HepG2 (cell line): ENCODE measurements around the gene PTGES3. TPM values are rescaled to one million over a fixed set of nuclear protein-coding genes. Genes with fewer than 3 reads are reported as not detected.

Source experiments
- CBX5 ChIP-seq: sonication (generic); formaldehyde crosslinking; IDR thresholded peaks from 2 replicates; pipeline ENCODE4 v1.4.0; 2020; ENCODE audit warnings: missing genetic modification reagents, borderline replicate concordance
- HNF4G ChIP-seq, 2 experiments: sonication (generic) in 1 of 2; formaldehyde crosslinking in 1 of 2; IDR thresholded peaks; 2 replicates each; pipeline versions ENCODE4 v1.4.0 to v1.6.1; 2011 to 2020; ENCODE audit warnings: borderline replicate concordance in 2 of 2, low read depth in 2 of 2, mild to moderate bottlenecking in 2 of 2, low read length in 1 of 2, missing genetic modification reagents in 1 of 2, moderate library complexity in 1 of 2
- ISL2 ChIP-seq: sonication (generic); formaldehyde crosslinking; IDR thresholded peaks from 2 replicates; pipeline ENCODE4 v1.5.0; 2020; ENCODE audit warnings: missing genetic modification reagents
- JUND ChIP-seq: sonication (generic); formaldehyde crosslinking; IDR thresholded peaks from 2 replicates; pipeline ENCODE4 v1.8.0; 2022; ENCODE audit warnings: mild to moderate bottlenecking, missing genetic modification reagents
- KDM5A ChIP-seq: fragments of 200-600 bp; sonication (generic); IDR thresholded peaks from 2 replicates; pipeline ENCODE4 v1.7.0; 2018; ENCODE audit warnings: antibody characterized with exemption, mild to moderate bottlenecking, low read length, borderline replicate concordance
- KMT2A ChIP-seq: sonication (generic); formaldehyde crosslinking; IDR thresholded peaks from 2 replicates; pipeline ENCODE4 v1.4.0; 2020; ENCODE audit warnings: missing genetic modification reagents
- MAX ChIP-seq: IDR thresholded peaks from 2 replicates; pipeline ENCODE4 v1.6.1; 2012; ENCODE audit warnings: inconsistent platforms
- MNT ChIP-seq: fragments of 450-650 bp; IDR thresholded peaks from 2 replicates; pipeline ENCODE4 v1.6.1; 2016
- NR0B2 ChIP-seq: sonication (generic); formaldehyde crosslinking; IDR thresholded peaks from 2 replicates; pipeline ENCODE4 v1.4.0; 2020; ENCODE audit warnings: mild to moderate bottlenecking, missing genetic modification reagents
- NR2F2 ChIP-seq: IDR thresholded peaks from 2 replicates; pipeline ENCODE4 v1.6.1; 2012; ENCODE audit warnings: low read depth, inconsistent platforms, borderline replicate concordance
- SIX1 ChIP-seq: sonication (generic); formaldehyde crosslinking; IDR thresholded peaks from 2 replicates; pipeline ENCODE4 v1.4.0; 2020; ENCODE audit warnings: missing genetic modification reagents, borderline replicate concordance
- SKI ChIP-seq: fragments of 450-650 bp; IDR thresholded peaks from one replicate; pipeline ENCODE4 v1.6.1; 2018; ENCODE audit warnings: mild to moderate bottlenecking; ENCODE audit not compliant: partially characterized antibody
- SMAD9 ChIP-seq: sonication (generic); formaldehyde crosslinking; IDR thresholded peaks from 2 replicates; pipeline ENCODE4 v1.5.1; 2020; ENCODE audit warnings: mild to moderate bottlenecking, missing genetic modification reagents
- SNRNP70 ChIP-seq: fragments of 200-400 bp; formaldehyde crosslinking; IDR thresholded peaks from 2 replicates; pipeline ENCODE4 v1.6.1; 2017; ENCODE audit warnings: mild to moderate bottlenecking, low read depth, low read length, moderate library complexity
- SRSF4 ChIP-seq: fragments of 200-400 bp; formaldehyde crosslinking; IDR thresholded peaks from one replicate; pipeline ENCODE4 v1.6.1; 2018; ENCODE audit warnings: mild to moderate bottlenecking, low read depth, low read length, moderate library complexity; ENCODE audit not compliant: poor library complexity, severe bottlenecking
- YY1 ChIP-seq: IDR thresholded peaks from 2 replicates; pipeline ENCODE4 v1.6.1; 2011; ENCODE audit warnings: low read length, low read depth, moderate library complexity, mild to moderate bottlenecking; ENCODE audit not compliant: insufficient read depth, insufficient replicate concordance
- ZBTB20 ChIP-seq: sonication (generic); formaldehyde crosslinking; IDR thresholded peaks from 2 replicates; pipeline ENCODE4 v1.8.1; 2023; ENCODE audit warnings: missing genetic modification reagents, low read depth, mild to moderate bottlenecking, borderline replicate concordance
- ZBTB44 ChIP-seq: sonication (generic); formaldehyde crosslinking; IDR thresholded peaks from 2 replicates; pipeline ENCODE4 v1.4.0; 2020; ENCODE audit warnings: missing genetic modification reagents
- ZNF136 ChIP-seq: sonication (generic); formaldehyde crosslinking; IDR thresholded peaks from 2 replicates; pipeline ENCODE4 v1.8.1; 2022; ENCODE audit warnings: low read depth, mild to moderate bottlenecking, moderate library complexity, missing genetic modification reagents
- ZNF354B ChIP-seq: sonication (generic); formaldehyde crosslinking; IDR thresholded peaks from 2 replicates; pipeline ENCODE4 v1.8.0; 2022; ENCODE audit warnings: mild to moderate bottlenecking, missing genetic modification reagents
- ZNF430 ChIP-seq: sonication (generic); formaldehyde crosslinking; IDR thresholded peaks from 2 replicates; pipeline ENCODE4 v1.9.0; 2021; ENCODE audit warnings: mild to moderate bottlenecking, missing genetic modification reagents
- ZNF546 ChIP-seq: sonication (generic); formaldehyde crosslinking; conservative IDR thresholded peaks from 2 replicates; pipeline ENCODE4 v1.8.1; 2023; ENCODE audit warnings: mild to moderate bottlenecking, missing genetic modification reagents
- ZNF557 ChIP-seq: sonication (generic); formaldehyde crosslinking; IDR thresholded peaks from 2 replicates; pipeline ENCODE4 v1.4.0; 2020; ENCODE audit warnings: missing genetic modification reagents
- polyA plus RNA-seq, 8 experiments: library from polyadenylated mRNA; depleted of rRNA in 3 of 8; stranded (reverse) in 7 of 8; unstranded in 1 of 8; fragments of >200 nt; fragmentation: Illumina TruSeq in 4 of 8; extraction: Trizol in 4 of 8; gene quantifications; 2 replicates each; pipeline versions ENCODE4 v1.2.1 to v1.2.3, GENCODE V29; 2011 to 2016; ENCODE audit warnings: low read depth in 4 of 8, missing spikeins in 1 of 8, mixed read lengths in 1 of 8; ENCODE audit not compliant: insufficient read depth in 1 of 8
- total RNA-seq, 5 experiments: library from RNA; depleted of rRNA; stranded (reverse); fragments of >200 nt; fragmentation: Illumina TruSeq; extraction: Trizol; gene quantifications; 2 replicates each; pipeline ENCODE4 v1.2.3, GENCODE V29; 2016; ENCODE audit warnings: low read depth in 1 of 5
- TF ChIP-seq, protein P1 (sequence below): sonication (generic); formaldehyde crosslinking; IDR thresholded peaks from 2 replicates; pipeline ENCODE4 v1.4.0; 2020; ENCODE audit warnings: missing genetic modification reagents, borderline replicate concordance

PTGES3 gene
- total and polyA plus RNA-seq, 2 of the 13 experiments (the other 11 are each of a cell fraction or from before 2014, with no cell fraction given): 54.4 to 159 TPM

DNA sequence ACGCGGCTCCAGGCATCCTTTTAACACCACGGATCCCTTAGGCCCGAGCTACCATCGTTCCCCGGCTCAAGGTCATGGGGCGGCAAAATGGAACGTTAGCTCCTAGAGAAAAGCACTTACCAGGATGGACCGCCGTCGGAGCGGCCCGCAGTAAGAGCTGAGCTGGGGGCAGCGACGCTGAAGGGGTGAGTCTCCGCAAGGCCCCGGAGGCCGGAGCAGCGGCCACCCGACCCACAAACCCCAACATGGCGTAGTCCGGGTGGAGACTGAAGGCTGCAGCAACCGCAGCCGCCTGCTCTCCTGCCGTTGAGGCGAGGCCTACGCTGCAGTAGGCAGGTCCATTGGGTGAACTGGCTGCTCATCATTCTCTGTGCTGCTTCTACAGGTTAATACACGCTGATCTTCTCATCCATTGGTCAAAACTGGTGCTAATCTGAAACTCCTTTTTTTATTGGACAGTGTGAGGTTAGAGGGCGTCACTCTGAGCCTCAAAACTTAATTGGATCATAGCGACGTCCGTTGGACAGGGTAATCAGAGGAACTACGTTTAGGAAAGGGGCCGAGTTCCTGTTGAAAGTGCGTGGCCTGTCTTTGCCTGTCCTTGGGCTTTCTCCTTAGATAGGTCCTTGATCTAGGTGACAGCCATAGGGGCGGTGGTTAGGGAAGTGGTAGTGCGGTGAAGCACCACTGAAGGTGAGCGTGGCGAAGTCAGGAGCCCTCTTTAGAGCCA lies 42.2 kb downstream of the PTGES3 start, which contains the start of gene ATP5F1B (continued):
- TF ChIP-seq, protein P1, sequence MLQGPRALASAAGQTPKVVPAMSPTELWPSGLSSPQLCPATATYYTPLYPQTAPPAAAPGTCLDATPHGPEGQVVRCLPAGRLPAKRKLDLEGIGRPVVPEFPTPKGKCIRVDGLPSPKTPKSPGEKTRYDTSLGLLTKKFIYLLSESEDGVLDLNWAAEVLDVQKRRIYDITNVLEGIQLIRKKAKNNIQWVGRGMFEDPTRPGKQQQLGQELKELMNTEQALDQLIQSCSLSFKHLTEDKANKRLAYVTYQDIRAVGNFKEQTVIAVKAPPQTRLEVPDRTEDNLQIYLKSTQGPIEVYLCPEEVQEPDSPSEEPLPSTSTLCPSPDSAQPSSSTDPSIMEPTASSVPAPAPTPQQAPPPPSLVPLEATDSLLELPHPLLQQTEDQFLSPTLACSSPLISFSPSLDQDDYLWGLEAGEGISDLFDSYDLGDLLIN (CRISPR knock-in tag): peak; percentile 40; the same call in 1 of the 2 replicates
- no peak for TF ChIP-seq HNF4G (IDR thresholded peaks at IDR 0.05; ENCODE audit: borderline replicate concordance, low read depth, low read length)
- no peak for TF ChIP-seq HNF4G (CRISPR knock-in tag; IDR thresholded peaks at IDR 0.05; ENCODE audit: borderline replicate concordance, low read depth)
- peak; percentile 99 for TF ChIP-seq ZNF546 (CRISPR knock-in tag)
- TF ChIP-seq ZNF557 (CRISPR knock-in tag): no peak
- TF ChIP-seq SKI: peak; percentile 32
- no peak for TF ChIP-seq SRSF4
- no peak for TF ChIP-seq ZNF136 (CRISPR knock-in tag)
- peak; percentile 75; the same call in 1 of the 2 replicates for TF ChIP-seq ZBTB44 (CRISPR knock-in tag)
- TF ChIP-seq YY1: peak; percentile 87
- no peak; the same call in 1 of the 2 replicates for TF ChIP-seq JUND (CRISPR knock-in tag)
- no peak for TF ChIP-seq ISL2
- TF ChIP-seq ZNF354B: no peak
- TF ChIP-seq NR0B2 (CRISPR knock-in tag): no peak; the same call in 1 of the 2 replicates
- no peak for TF ChIP-seq SNRNP70
- TF ChIP-seq MAX: peak; percentile 84
- TF ChIP-seq CBX5 (CRISPR knock-in tag): no peak; the same call in 1 of the 2 replicates
- TF ChIP-seq ZBTB20: no peak
- TF ChIP-seq ZNF430 (CRISPR knock-in tag): peak; percentile 90
- TF ChIP-seq SIX1 (CRISPR knock-in tag): no peak
- peak; percentile 84 for TF ChIP-seq KMT2A (CRISPR knock-in tag)
- TF ChIP-seq SMAD9: 0 out of 2 replicates have a peak, but pooled peaks have one; percentile 5
- peak; percentile 81; the same call in 1 of the 2 replicates for TF ChIP-seq KDM5A
- TF ChIP-seq NR2F2: no peak; the same call in 1 of the 2 replicates
- no peak for TF ChIP-seq MNT
